NOMO-1 treated with DMSO at 0.1 percent for 48 hours (cell line): Measurements from ENCODE around the gene CNBP.
"Not testable (repeated sequence)": the region's sequence is repeated elsewhere in the genome, so short reads cannot be mapped to it uniquely, and the experiment has no call there.

Source experiments
- DNase-seq: peaks from one replicate; lab custom pipeline; 2025; ENCODE audit not compliant: unreplicated experiment; lab: John Stamatoyannopoulos, UW

The CNBP gene

DNA sequence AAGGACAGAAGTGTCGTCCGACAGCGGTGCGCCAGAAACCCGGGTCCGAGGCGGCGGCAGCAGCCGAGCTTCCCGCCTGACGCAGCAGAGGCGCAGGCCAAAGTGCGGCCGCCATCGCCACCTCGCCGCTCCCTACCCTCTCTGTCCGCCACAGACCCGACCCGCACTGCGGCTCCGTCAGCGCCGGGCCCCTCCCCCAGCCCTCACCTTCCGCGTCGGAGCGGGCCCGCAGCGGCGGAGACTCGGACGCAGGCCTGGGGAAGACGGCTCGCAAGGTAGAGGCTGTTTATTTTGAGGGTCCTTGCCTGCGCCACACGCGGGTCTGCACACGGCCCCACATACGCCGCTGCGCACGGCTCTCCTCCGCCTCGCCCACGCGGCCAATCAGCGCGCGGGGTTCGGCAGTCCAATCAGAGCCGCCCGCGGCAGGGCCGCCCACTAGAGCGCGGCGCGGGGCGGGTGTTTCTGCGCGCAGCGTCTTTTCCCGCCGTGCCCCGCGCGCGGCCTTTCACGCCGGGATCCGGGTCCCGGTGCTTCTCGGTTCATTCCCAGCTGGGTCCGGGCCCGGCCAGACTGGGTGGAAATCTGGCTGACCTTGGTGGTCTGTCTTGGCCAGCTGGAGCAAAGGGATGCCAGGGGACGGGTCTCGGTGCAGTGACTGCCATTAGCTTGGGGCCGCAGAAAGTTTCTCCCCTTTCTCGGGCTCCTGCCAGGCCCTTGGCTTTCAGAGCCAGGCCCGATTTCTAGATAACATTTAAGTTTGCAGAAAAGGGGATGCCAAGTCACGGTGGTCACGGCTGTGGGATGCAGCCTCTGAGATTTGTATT lies at the start of gene CNBP:
Gene CNBP (minus strand): TSS at position 328 of the 827 bp plus-strand sequence. CDS start 12,139 bp downstream, outside the sequence.
- DNase-seq, result peak; percentile 97

DNA sequence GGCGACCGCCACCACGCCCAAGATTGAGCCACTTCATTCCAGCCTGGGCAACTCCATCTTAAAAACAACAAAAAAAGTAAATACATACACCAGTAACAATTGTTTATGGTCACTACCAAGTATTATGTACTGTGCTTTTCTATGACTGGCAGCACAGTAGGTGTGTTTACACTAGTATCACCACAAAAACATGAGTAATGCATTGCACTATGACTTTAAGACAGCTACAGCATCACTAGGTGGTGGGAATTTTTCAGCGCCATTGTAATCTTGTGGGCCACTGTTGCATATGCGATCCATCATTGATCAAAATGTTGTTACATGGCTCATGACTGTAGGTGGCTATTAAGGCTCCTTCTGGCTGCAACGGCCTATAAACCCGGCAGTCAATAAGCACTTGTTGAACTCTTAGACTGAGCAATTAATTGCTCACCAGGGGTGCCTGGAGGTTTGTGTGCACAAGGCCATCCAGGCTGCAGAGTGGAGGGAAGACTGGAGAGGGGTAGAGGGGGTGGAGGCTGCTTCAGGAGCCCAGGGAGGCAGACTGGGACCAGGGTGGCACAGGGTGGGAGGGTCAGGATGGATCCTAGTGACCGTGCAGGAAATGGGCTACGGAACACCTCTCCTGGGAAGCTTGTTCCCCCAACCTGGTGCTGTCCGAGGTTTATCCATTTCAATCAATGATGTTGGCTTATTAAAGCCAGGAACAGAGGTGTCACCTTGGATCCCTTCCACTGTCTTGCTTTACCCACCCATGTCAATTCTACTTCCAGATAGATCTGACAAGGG lies 47.8 kb upstream of the CNBP start:
- DNase-seq, result no peak

DNA sequence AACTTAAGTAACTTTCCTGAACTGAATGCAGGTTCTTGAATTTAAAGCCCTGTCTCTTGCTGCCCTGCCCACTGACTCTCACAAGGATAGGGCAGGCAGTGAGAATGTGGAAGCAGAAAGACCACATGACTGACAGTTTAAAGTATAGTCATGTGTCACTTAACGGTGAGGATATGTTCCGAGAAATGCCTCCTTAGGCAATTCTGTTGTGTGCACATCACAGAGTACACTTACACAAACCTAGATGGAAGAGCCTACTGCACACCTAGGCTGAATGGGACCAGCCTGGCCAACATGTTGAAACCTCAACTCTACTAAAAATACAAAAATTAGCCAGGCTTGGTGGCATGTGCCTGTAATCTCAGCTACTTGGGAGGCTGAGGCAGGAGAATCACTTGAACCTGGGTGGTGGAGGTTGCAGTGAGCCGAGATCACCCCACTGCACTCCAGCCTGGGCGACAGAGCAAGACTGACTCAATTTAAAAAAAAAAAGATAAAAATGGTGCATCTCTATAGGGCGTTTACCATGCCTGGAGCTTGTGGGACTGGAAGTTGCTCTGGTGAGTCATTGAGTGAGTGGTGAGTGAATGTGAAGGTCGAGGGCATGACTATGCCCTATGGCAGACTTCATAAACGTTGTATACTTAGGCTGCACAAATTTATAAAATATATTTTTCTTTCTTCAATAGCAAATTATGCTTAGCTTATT lies 46.8 kb upstream of the CNBP start:
- peak; percentile 98 for DNase-seq

DNA sequence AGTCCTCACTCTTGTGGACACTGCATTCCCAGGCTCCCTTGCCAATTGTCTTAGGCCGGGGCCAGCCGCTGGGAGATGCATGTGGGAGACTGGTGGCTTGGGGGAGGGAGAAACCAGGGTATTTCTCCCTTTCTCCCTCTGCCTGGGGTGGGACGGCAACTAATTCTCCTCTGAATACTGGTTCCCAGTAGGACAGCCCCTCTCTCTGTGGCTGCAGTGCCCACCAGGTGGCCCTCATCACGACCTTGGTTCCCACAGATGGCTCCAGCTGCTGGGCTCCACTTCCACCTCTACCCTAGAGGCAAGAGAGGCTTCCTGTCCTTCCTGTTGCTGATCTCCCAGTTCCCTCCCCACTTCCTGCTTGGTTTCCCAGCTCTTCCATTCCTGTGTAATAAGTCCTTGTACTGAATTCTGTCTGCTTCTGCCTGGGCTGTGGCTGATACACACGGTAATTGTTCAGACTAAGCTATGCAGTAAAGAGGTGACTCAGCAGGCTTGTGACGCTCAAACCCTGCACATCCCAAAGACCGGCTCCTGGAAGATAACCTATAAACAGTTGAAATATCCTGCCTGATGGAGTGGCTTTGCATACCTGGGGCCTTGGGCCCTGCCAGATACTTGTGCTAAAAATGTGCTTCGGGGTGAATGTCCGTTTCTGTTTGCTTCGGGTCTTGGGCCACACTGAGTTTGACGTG lies 45.3 kb upstream of the CNBP start:
- peak; percentile 35 for DNase-seq

DNA sequence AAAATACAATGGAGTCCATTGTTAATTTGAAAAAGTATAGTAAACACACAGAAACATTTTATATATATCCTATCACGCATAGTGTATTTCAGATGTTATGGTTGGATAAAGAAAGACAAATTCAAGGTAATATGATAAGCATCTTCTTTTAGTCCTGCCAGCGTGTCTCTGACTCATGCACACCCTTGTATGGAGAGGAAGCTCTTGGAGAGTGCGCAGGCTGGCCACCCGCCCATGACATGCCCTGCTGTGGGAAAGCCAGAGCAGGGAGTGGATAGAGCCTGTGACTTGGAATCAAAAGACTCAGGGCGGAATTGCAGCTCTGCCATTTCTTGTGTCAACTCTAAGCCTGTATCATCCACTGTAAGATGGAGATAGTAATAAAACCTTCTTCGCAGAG lies 42.7 kb upstream of the CNBP start:
- DNase-seq, result no peak

DNA sequence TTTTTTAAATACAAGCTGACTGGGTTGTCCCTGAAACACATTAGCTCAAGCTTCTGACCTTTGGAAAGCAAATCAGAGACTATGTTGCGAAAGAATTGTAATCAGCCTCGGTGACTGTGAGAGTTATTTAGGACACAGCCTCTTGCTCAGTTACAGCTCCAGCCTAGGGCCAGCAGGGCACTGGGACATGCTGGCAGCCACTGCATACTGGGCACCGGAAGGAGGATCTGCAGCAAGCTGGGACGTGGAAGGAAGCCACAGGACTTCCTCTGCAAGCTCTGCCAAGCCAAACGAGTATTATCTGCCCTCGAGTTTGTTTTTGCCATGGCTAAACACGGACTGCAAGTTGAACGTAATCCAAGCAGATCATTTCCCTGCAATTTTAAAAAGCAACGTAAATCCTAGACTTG lies 41.3 kb upstream of the CNBP start:
- DNase-seq, result peak; percentile 94

DNA sequence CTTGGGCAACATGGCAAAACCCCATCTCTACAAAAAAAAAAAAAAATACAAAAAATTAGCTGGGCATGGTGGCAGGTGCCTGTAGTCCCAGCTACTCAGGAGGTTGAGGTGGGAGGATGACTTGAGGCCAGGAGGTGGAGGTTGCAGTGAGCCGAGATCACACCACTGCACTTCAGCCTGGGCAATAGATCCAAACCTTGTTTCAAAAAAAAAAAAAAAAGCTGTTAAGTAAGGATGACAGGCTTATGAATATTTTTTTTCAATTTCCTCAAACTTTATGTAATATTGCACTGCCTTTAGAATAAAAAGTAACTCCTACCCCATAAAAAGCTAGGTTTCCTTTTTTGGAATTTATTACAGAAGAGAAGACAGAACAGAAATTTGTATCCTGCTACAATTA lies 40.7 kb upstream of the CNBP start:
- not testable (repeated sequence) for DNase-seq

DNA sequence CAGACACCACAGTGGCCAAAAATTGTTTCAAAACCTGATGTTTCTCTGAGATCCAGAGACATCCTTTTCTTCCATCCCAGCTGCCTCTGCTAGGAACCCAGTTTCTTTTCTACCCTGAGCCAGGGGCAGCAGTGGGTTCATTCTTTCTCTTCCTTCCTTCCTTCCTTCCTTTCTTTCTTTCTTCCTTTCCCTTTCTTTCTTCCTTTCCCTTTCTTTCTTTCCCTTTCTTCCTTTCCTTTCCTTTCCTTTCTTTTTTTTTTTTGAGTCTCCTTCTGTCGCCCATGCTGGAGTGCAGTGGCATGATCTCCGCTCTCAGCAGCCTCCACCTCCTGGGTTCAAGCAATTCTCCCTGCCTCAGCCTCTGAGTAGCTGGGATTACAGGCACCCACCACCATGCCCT lies 35.0 kb upstream of the CNBP start:
- no peak for DNase-seq

DNA sequence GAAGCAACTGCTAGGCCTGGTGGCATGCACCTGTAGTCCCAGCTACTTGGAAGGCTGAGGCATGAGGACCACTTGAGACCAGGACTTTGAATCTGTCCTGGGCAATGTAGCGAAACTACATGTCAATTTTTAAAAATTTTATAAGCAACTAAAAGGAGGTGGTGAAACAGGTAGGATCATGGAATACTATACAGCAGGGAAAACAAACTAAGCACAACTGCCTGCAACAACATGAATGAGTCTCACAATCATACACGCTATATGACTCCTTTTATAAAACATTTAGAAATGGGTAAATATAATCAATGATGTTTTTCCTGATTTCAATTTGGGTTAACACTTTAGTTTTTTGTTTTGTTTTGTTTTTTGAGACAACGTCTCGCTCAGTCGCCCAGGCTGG lies 29.5 kb upstream of the CNBP start:
- no peak for DNase-seq

DNA sequence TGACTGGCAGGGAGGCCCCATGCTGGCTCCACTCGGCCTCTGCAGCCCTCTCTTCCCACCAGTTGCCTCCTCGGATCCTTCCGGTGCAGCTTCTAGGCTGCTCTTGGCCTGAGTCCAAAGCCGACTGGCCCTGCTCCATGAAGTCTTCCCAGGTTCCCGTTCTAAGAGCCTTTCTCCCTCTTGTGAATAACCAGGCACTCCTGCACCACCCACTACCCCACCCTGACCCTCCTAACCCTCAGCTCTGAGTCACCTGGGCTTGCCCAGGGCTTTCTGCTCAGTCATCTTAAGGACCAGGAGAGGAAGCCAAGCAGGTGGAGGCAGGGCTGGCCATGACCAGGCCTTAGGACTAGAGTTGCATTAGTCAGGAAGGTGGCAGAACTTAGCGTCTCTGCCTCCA lies 28.1 kb upstream of the CNBP start:
- peak; percentile 64 for DNase-seq

DNA sequence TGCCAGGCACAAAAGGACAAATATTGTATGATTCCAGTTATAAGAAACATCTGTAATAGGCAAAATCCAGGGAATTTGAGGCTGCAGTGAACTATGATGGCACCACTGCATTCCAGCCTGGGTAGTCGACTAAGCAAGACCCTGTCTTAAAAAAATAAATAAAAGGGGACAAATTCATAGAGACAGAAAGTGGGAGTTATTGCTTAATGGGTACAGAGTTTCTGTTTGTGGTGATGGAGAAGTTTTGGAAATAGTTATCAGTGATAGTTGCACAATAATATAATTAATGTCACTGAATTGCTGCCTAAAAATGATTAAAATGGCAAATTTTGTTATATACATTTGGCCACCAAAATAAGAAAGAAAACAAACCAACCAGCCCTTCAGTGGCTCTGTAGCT lies 27.6 kb upstream of the CNBP start:
- DNase-seq, result peak; percentile 41

DNA sequence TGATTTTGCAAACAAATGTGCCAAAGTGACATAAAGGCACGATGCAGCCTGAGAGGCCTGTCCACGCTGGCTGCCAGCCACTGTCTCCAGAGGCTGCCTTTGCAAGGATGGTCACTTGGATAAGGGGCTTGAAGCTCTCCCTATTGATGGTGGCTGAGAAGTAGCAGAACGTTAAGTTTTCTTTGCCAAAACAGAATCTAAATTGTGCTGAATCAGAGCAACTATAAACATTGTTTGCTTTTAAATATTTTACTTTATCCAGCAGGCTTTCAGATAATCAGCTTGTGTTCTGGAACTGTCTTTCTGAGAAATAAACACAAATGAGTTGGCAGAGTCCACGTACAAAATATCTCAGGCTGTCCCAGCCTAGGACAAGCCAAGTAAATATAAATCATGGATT lies 23.8 kb upstream of the CNBP start:
- no peak for DNase-seq

DNA sequence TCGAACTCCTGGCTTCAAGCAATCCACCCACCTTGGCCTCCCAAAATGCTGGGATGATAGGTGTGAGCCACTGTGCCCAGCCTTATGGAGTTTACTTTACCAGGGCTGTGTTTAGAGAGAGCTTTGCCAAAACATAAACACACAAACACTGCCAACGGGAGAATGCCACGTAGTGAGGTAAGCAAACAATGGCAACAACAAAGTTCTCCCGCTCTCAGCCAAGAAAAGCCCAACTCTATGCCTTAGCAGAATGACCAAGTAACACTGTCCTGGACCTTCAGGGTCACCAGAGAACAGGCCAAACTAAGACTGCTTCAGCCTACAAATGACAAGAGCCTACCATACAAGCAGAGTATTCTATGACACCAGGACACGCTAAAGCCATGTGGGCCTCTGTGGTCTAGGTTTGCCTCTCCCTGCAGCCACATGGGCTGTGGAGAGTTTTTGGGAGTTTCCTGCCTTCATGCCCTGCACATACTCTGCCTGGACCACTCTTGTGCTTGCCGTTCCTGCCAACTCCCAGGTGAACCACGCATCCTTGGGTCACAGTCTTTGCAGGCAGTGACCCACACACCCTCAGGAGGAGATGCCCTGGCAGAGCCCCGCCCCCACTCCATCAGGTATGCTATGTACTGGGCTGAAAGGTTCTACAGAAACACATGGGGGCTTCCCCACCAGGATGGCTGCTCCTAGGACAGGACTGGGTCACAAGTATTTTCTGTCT lies 21.6 kb upstream of the CNBP start:
- DNase-seq, result no peak

DNA sequence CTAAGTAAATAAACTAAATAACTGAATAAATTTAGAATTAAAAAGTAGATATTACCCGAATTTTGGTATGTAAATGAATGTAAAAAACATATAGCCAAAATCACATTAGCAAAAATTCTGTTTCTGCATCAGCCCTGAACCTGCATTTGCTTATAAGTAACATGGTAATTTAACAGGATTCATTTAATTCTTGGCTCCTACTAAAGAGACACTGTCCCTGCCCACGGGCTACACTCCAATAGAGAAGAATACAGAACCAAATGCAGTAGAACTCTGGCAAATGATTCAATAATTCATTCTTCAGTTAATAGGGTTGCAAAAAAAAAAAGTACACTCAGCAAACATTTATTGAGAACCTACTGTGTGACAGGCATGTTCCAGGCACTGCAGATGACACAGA lies 20.8 kb upstream of the CNBP start:
- no peak for DNase-seq

DNA sequence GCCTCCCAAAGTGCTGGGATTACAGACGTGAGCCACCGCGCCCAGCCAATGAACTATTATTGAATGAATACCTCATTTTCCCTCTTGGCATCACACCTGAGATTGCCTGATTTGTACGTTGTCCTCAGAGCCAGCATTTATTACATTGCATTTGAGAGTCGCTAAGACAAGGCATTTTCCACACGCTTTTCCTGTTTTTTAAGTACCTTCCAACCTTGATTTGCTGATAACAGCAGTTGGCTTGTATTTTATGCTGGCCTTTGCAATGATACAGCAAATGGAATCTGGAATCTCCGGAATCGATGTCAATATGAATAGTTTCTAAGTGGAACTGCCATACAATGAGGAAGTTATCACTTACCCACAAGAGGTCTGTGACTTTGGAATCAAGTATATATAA lies 15.7 kb upstream of the CNBP start:
- no peak for DNase-seq

DNA sequence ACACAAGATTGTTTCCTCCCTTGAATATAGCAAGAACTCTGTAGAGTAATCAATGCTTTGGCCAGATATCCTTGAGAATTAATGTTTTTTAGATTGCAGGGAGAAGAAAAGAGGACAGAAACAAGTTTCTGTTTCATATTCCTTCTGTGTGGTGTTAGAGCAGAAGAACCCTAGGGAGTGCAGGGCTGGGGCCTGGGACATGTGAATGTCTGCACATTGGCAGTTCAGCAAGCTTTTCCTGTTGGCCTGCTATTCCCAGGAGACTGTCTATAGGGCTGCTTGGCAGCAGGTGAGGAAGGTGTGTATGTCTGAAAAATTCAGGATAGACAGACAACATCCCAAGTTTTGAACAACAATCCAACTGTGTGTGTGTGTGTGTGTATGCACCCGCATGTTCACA lies 13.6 kb upstream of the CNBP start:
- no peak for DNase-seq

DNA sequence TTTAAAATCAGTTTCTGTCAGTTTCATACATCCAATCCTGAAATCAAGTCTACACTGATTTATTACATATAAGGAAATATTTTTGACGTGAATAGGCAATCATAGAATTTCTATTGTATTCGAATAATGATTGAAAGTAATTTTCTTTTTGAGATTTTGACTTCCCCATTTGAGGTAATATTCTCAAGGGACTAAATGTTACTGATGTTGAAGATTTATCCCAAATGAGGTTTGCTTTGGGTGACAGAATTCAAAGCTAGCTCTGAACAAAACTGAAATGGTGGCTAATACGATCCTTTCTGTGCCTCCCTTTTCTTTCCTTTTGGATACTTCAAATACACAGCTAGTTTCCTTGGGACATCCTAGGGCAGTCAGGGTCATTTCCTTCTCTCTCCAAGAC lies 12.9 kb upstream of the CNBP start:
- no peak for DNase-seq

DNA sequence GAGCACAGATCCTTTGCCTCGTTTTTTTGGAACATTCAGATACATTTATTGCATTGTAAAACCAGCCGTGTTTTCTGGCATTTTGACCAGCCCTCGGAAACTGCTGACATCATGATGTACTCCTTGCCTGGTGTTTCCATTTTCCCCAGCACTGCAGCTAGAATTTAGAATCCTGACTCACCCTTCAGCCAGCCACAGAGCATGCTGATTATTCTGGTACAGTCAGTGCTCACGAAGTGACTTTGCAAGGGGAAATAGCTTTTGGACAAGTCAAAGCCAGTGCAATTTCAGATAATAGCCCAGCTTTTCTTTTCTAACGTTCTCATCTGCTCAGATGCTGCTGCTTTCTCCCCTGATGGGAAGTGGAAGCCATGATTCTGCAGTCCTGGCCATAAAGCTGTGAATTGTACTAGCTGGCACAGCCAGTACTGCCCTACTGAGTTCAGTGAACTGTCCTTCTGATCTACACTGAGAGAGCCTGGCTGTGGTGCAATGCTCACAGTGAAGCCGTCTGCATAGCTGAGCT lies 12.1 kb upstream of the CNBP start:
- DNase-seq, result peak; percentile 93

DNA sequence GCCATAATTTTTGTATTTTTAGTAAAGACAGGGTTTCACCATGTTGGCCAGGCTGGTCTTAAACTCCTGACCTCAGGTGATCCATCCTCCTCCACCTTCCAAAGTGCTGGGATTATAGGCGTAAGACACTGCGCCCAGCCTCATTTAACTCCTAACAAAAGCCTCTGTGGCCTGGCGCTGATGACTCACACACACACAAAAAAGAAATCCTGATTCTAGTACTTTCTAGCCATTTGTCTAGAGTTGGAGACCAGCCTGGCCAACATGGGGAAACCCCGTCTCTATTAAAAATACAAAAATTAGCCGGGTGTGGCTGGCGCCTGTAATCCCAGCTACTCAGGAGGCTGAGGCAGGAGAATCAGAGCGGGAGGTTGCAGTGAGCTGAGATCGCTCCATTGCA lies 6.1 kb upstream of the CNBP start:
- not testable (repeated sequence) for DNase-seq

DNA sequence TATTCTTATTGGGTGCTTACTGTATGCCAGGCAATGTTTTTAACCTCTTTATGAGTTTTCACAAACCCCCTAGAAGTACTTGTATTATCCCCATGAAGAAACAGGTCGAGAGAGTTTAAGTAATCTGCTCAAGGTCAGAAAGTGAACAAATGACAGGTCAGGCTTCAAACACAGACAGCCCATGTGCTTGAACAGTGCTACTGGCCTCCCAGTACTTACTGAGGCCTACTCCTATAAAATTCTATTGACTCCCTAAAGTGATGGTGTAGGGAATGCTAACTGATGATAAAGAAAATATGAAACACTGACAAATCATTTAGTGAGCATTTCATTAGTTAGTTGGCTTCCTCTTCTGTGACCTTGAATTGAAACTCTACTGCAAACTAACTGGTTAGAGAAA lies 4.2 kb upstream of the CNBP start:
- DNase-seq, result no peak
